ENCODE data around the gene CLASP2.

- no peak for TF ChIP-seq ZNF70 (CRISPR knock-in tag; IDR thresholded peaks at IDR 0.05)
- no peak for TF ChIP-seq TCF4 (CRISPR knock-in tag; IDR thresholded peaks at IDR 0.05; ENCODE audit: borderline replicate concordance)
- TF ChIP-seq ZFP30 (CRISPR knock-in tag; IDR thresholded peaks at IDR 0.05), result no peak
- TF ChIP-seq ARNTL (CRISPR knock-in tag; IDR thresholded peaks at IDR 0.05; ENCODE audit: borderline replicate concordance, low read depth), result no peak
- no peak for TF ChIP-seq ZNF565 (CRISPR knock-in tag; conservative IDR thresholded peaks at IDR 0.05; ENCODE audit: low read depth)
- no peak for TF ChIP-seq CSRNP3 (CRISPR knock-in tag; IDR thresholded peaks at IDR 0.05)
- no peak for TF ChIP-seq RARB (CRISPR knock-in tag; IDR thresholded peaks at IDR 0.05)
- TF ChIP-seq ZNF8 (CRISPR knock-in tag; IDR thresholded peaks at IDR 0.05), result no peak
- TF ChIP-seq CREB5 (CRISPR knock-in tag; IDR thresholded peaks at IDR 0.05; ENCODE audit: low read depth), result no peak
- no peak for TF ChIP-seq PATZ1 (CRISPR knock-in tag; IDR thresholded peaks at IDR 0.05; ENCODE audit: borderline replicate concordance)
- no peak for TF ChIP-seq ESRRG (CRISPR knock-in tag; IDR thresholded peaks at IDR 0.05)
- no peak for TF ChIP-seq PPARA (CRISPR knock-in tag; IDR thresholded peaks at IDR 0.05; ENCODE audit: borderline replicate concordance)
- TF ChIP-seq CSDC2 (CRISPR knock-in tag; IDR thresholded peaks at IDR 0.05), result no peak
These were observed 59.4 kb downstream of the CLASP2 start for GRCh38 chr3:33658621-33658990.

All from SK-N-SH treated with all-trans-retinoic acid at 6 μM for 48 hours (cell line).